ENCODE measurements around the gene NAA50.

The NAA50 gene

DNA sequence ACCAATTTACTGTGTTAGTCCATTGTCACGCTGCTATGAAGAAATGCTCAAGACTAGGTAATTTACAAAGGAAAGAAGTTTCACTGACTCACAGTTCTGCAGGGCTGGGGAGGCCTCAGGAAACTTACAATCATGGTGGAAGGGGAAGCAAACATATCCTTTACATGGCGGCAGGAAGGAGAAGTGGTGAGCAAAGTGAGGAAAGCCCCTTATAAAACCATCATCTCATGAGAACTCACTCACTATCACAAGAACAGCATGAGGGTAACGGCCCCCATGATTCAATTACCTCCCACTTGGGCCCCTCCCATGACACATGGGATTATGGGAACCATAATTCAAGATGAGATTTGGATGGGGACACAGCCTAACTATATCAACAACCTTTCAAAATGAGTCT, 69.8 kb downstream of the NAA50 start:
- no peak for DNase-seq (ENCODE audit: extremely low spot score)
- TF ChIP-seq TARDBP (IDR thresholded peaks at IDR 0.05) (no peak), SP1 (IDR thresholded peaks at IDR 0.05) (no peak), HDGF (IDR thresholded peaks at IDR 0.05; ENCODE audit: borderline replicate concordance) (no peak), FOXM1 (IDR thresholded peaks at IDR 0.05; ENCODE audit: borderline replicate concordance) (no peak), ELF4 (IDR thresholded peaks at IDR 0.05) (no peak), BHLHE40 (IDR thresholded peaks at IDR 0.05; ENCODE audit: borderline replicate concordance) (no peak), CTBP1 (IDR thresholded peaks at IDR 0.05; ENCODE audit: borderline replicate concordance) (no peak), FOXK2 (IDR thresholded peaks at IDR 0.05) (no peak), ZNF384 (IDR thresholded peaks at IDR 0.05) (no peak), FOXA1 (IDR thresholded peaks at IDR 0.05) (no peak)
- POLR2A ChIA-PET: no interaction called here
- CTCF ChIA-PET: no interaction called here

DNA sequence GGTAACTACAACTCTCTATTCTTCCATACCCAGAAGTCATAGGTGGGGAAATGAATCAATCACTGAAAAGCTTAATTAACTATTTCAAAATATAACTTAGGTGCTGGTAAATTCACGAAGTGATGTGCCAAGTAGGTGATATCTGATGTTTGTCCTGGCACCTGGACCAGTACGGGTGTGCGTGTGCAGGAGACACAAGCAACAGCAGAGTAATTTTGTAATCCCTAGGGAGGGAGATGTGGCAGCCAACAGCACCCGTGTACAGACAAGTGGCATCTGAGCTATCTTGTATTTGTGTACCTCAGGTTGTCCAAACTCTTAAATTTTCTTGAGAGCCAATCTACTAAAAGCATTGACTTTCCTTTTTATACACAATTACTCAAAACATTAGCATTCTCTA, 72.5 kb downstream of the NAA50 start:
- ChIA-PET POLR2A (interaction anchor here (0.7 kb wide), 1 partner anchor 22 kb away, joined by 3 read pairs; the partner anchor contains the start of gene USF3), CTCF (interaction anchor here (0.6 kb wide), 1 partner anchor 63 kb away, joined by 3 read pairs; no protein-coding TSS in a partner anchor)
- DNase-seq (ENCODE audit: extremely low spot score): no peak
- TF ChIP-seq BHLHE40 (IDR thresholded peaks at IDR 0.05; ENCODE audit: borderline replicate concordance) (no peak), HDGF (IDR thresholded peaks at IDR 0.05; ENCODE audit: borderline replicate concordance) (no peak), NFRKB (IDR thresholded peaks at IDR 0.05) (no peak), TARDBP (IDR thresholded peaks at IDR 0.05) (no peak), ELF4 (IDR thresholded peaks at IDR 0.05) (no peak), LEF1 (IDR thresholded peaks at IDR 0.05; ENCODE audit: borderline replicate concordance) (no peak), FOXA1 (IDR thresholded peaks at IDR 0.05) (no peak), SP1 (IDR thresholded peaks at IDR 0.05) (no peak), ZNF384 (IDR thresholded peaks at IDR 0.05) (no peak), L3MBTL2 (conservative IDR thresholded peaks at IDR 0.05) (no peak), CTBP1 (IDR thresholded peaks at IDR 0.05; ENCODE audit: borderline replicate concordance) (no peak), FOXK2 (IDR thresholded peaks at IDR 0.05) (no peak), FOXM1 (IDR thresholded peaks at IDR 0.05; ENCODE audit: borderline replicate concordance) (no peak), SUZ12 (IDR thresholded peaks at IDR 0.05) (no peak), ARNT (IDR thresholded peaks at IDR 0.05) (no peak)
- TF ChIP-seq, protein P1, sequence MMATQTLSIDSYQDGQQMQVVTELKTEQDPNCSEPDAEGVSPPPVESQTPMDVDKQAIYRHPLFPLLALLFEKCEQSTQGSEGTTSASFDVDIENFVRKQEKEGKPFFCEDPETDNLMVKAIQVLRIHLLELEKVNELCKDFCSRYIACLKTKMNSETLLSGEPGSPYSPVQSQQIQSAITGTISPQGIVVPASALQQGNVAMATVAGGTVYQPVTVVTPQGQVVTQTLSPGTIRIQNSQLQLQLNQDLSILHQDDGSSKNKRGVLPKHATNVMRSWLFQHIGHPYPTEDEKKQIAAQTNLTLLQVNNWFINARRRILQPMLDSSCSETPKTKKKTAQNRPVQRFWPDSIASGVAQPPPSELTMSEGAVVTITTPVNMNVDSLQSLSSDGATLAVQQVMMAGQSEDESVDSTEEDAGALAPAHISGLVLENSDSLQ (IDR thresholded peaks at IDR 0.05): no peak

DNA sequence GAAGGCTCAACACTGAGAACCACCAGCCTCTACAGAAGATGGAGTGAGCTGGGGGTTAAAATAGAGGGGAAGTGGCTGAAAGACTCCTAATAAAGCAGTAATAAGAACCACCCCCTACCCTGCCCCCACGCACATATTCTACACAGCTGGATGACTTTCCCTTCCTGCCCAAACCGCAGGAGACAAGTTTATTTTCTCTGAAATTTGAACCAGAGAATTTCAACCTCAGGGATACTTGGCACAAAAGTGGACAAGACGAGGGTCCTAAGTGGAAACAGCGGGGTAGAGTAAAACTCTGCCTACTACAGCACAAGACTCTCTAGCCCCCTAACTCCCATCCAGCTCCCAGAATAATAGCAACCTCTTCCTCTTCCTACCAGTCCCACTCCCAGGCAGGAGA, 78.0 kb downstream of the NAA50 start:
- TF ChIP-seq BHLHE40 (IDR thresholded peaks at IDR 0.05; ENCODE audit: borderline replicate concordance) (no peak), FOXA1 (IDR thresholded peaks at IDR 0.05) (no peak), HDGF (IDR thresholded peaks at IDR 0.05; ENCODE audit: borderline replicate concordance) (no peak), ARNT (IDR thresholded peaks at IDR 0.05) (no peak), ELF4 (IDR thresholded peaks at IDR 0.05) (no peak), NFRKB (IDR thresholded peaks at IDR 0.05) (no peak), FOXK2 (IDR thresholded peaks at IDR 0.05) (no peak), ZNF384 (IDR thresholded peaks at IDR 0.05) (no peak), L3MBTL2 (conservative IDR thresholded peaks at IDR 0.05) (no peak), SUZ12 (IDR thresholded peaks at IDR 0.05) (no peak)
- ChIA-PET POLR2A (no interaction called here), CTCF (interaction anchor here (0.6 to 0.7 kb wide), 2 partner anchors 68 to 1089 kb away, joined by 3 to 4 read pairs; no protein-coding TSS in a partner anchor)

More for the DNA sequence above, 78.0 kb downstream of the NAA50 start:
- DNase-seq (ENCODE audit: extremely low spot score): no peak

Measured in HEK293T (cell line).